GM10266 (cell line): ENCODE data around the gene PLXNA4.

Source experiments
- DNase-seq: peaks from one replicate; pipeline ENCODE4 v3.0.0; 2012; ENCODE audit errors: extremely low spot score
- TF ChIP-seq, protein P1 (sequence below): IDR thresholded peaks from 2 replicates; pipeline ENCODE4 v1.5.1; 2012; ENCODE audit warnings: mild to moderate bottlenecking, low read depth; ENCODE audit not compliant: control insufficient read depth, insufficient read depth; ENCODE audit errors: missing control alignments

Gene PLXNA4

GRCh38 chr7:132202541-132202940 is 373.7 kb downstream of the PLXNA4 start:
- TF ChIP-seq, protein P1, sequence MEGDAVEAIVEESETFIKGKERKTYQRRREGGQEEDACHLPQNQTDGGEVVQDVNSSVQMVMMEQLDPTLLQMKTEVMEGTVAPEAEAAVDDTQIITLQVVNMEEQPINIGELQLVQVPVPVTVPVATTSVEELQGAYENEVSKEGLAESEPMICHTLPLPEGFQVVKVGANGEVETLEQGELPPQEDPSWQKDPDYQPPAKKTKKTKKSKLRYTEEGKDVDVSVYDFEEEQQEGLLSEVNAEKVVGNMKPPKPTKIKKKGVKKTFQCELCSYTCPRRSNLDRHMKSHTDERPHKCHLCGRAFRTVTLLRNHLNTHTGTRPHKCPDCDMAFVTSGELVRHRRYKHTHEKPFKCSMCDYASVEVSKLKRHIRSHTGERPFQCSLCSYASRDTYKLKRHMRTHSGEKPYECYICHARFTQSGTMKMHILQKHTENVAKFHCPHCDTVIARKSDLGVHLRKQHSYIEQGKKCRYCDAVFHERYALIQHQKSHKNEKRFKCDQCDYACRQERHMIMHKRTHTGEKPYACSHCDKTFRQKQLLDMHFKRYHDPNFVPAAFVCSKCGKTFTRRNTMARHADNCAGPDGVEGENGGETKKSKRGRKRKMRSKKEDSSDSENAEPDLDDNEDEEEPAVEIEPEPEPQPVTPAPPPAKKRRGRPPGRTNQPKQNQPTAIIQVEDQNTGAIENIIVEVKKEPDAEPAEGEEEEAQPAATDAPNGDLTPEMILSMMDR = no peak
- no peak for DNase-seq

- TF ChIP-seq, protein P1 = no peak
- DNase-seq = no peak
These were observed 376.1 kb downstream of the PLXNA4 start for GRCh38 chr7:132200141-132200540.

GRCh38 chr7:132199626-132200025 is 376.6 kb downstream of the PLXNA4 start:
- TF ChIP-seq, protein P1 = no peak
- no peak for DNase-seq

DNA sequence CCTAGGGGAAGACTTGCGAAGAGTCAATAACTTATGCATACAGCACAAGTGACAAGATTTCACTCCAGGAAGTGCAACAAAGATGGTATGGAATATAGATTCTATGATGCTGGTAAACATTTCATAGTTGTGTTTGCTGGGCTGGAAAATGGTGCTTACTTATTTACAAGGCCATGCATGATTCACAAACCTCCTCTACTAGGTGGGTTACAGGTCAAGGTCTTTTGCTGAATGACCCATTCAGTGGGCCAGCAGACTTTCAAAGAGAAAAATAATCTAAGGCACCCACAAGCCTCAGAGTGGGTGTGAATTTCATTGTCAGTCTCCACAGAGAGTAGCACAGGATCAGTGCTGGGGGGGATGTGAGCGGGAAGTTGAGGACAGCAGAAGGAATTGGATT is 378.5 kb downstream of the PLXNA4 start:
- no peak for DNase-seq
- TF ChIP-seq, protein P1 = no peak

DNA sequence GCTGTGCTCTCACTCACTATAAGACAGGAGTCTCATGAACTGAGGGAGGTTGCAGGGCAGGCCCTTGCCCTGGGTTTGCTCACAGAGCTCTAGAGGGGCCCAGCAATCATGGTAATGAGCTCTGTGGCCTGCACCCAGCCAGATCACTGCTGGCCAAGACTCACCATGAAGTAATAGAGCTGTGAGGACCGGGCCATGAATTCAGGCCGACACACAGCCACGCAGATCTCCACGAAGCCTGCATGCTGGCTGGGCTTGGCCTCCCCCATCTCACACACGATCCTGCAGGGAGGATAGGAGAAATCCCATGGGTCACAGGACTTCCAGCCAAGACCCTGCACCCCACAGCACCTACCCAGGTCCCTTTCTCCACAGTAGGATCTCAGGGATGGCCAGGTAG is 382.4 kb downstream of the PLXNA4 start:
- TF ChIP-seq, protein P1 = no peak

DNA sequence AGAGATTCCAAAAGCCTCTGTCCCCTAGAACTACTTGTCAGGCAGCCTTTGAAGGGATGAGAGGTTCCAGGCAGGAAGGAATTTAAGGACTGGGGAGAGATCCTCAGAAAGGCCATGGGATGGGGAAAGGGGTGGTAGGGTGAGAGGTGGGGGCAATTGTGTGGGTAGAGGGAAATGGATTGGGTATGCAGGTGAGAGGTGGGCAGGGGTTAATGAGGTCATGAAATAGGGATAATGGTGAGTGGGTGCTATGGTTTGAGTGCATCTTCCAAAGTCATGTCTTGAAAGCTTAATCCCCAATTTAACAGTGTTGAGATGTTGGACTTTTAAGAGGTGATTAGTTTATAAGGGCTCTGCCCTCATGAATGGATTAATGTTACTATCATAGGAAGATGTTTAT is 383.5 kb downstream of the PLXNA4 start:
- TF ChIP-seq, protein P1 = no peak
- no peak for DNase-seq

More for the DNA sequence above, 382.4 kb downstream of the PLXNA4 start:
- DNase-seq = no peak

GRCh38 chr7:132191418-132191817 is 384.9 kb downstream of the PLXNA4 start:
- TF ChIP-seq, protein P1 = no peak
- no peak for DNase-seq
